Naive thymus-derived CD4-positive, alpha-beta T cell (primary cell): Measurements from ENCODE around the gene DNAH2. TPM values are rescaled to one million over a fixed set of nuclear protein-coding genes. Genes with fewer than 3 reads are reported as not detected.
A peak's percentile ranks its signal among the peaks of the same experiment; 100 is the strongest.

Source experiments
- ATAC-seq: fragments of 150-1000 bp; cut with Tn5 transposase; 2 replicates; pipeline ENCODE4 v1.10.0; 2021; ENCODE audit warnings: mild to moderate bottlenecking, moderate library complexity
- CTCF ChIA-PET: fragments of 350-600 bp; sonication (Branson Sonifier 250); formaldehyde crosslinking; loops from one replicate; lab custom pipeline; 2021; ENCODE audit warnings: antibody characterized with exemption; lab: Charles Lee
- POLR2A ChIA-PET: fragments of 350-600 bp; sonication (Branson Sonifier 250); formaldehyde crosslinking; loops from one replicate; lab custom pipeline; 2021; ENCODE audit warnings: antibody characterized with exemption, inconsistent platforms; lab: Charles Lee
- DNase-seq, 9 donors: peaks; one replicate each; pipeline versions ENCODE4 v3.0.0 to v3.0.0-alpha.2; 2020 to 2022; ENCODE audit warnings: mixed read lengths in 1 of 9
- H3K27ac ChIP-seq: one replicate; pipeline ENCODE4 v1.7.0; 2013; ENCODE audit warnings: mild to moderate bottlenecking, low read depth, low read length, moderate library complexity
- H3K27me3 ChIP-seq, 2 donors: one replicate each; pipeline ENCODE4 v1.7.0; 2013; ENCODE audit warnings: low read length in 2 of 2, mild to moderate bottlenecking in 2 of 2, moderate library complexity in 2 of 2; ENCODE audit not compliant: control insufficient read depth in 2 of 2, insufficient read depth in 2 of 2
- H3K36me3 ChIP-seq, 3 experiments: 1 replicate in 2 of 3; 2 replicates in 1 of 3; pipeline ENCODE4 v1.7.0; 2013; ENCODE audit warnings: low read length in 3 of 3, mild to moderate bottlenecking in 3 of 3, moderate library complexity in 1 of 3; ENCODE audit not compliant: insufficient read depth in 3 of 3, control insufficient read depth in 2 of 3
- H3K4me1 ChIP-seq, 2 donors: one replicate each; pipeline ENCODE4 v1.7.0; 2013; ENCODE audit warnings: low read length in 2 of 2, mild to moderate bottlenecking in 2 of 2, moderate library complexity in 1 of 2; ENCODE audit not compliant: control insufficient read depth in 2 of 2, insufficient read depth in 2 of 2
- H3K4me3 ChIP-seq: 2 replicates; pipeline ENCODE4 v1.7.0; 2013; ENCODE audit warnings: mild to moderate bottlenecking, low read length
- H3K9me3 ChIP-seq, 3 experiments: 1 replicate in 2 of 3; 2 replicates in 1 of 3; pipeline ENCODE4 v1.7.0; 2013; ENCODE audit warnings: low read length in 3 of 3; ENCODE audit not compliant: control insufficient read depth in 2 of 3
- H3K27ac Mint-ChIP-seq, 9 donors: one replicate each; pipeline ENCODE4 v1.8.0; 2020 to 2022; ENCODE audit warnings: mixed read lengths in 9 of 9, mild to moderate bottlenecking in 8 of 9, moderate library complexity in 5 of 9, inconsistent platforms in 2 of 9
- H3K27me3 Mint-ChIP-seq, 5 donors: one replicate each; pipeline ENCODE4 v1.8.0; 2021 to 2022; ENCODE audit warnings: mixed read lengths in 5 of 5, mild to moderate bottlenecking in 1 of 5
- H3K36me3 Mint-ChIP-seq, 5 donors: one replicate each; pipeline ENCODE4 v1.8.0; 2020 to 2022; ENCODE audit warnings: mixed read lengths in 5 of 5, mild to moderate bottlenecking in 3 of 5, inconsistent platforms in 1 of 5
- H3K4me1 Mint-ChIP-seq, 7 donors: one replicate each; pipeline ENCODE4 v1.8.0; 2020 to 2022; ENCODE audit warnings: mixed read lengths in 7 of 7, mild to moderate bottlenecking in 3 of 7, inconsistent platforms in 1 of 7
- H3K4me3 Mint-ChIP-seq, 10 donors: one replicate each; pipeline ENCODE4 v1.8.0; 2020 to 2022; ENCODE audit warnings: mild to moderate bottlenecking in 10 of 10, mixed read lengths in 10 of 10, moderate library complexity in 6 of 10, inconsistent platforms in 2 of 10
- H3K9me3 Mint-ChIP-seq, 11 donors: one replicate each; pipeline ENCODE4 v1.8.0; 2020 to 2022; ENCODE audit warnings: mixed read lengths in 11 of 11, mild to moderate bottlenecking in 4 of 11, inconsistent platforms in 1 of 11, moderate library complexity in 1 of 11
- intact Hi-C, 2 donors: fragments of 100-400 bp; cut with micrococcal nuclease; formaldehyde crosslinking; loops; one replicate each; pipeline ENCODE4 v1.15.1; 2023
- polyA plus RNA-seq, 2 donors: library from polyadenylated mRNA; unstranded; fragments of 300-500 nt; fragmentation: Illumina TruSeq; gene quantifications; one replicate each; pipeline ENCODE4 v1.2.3, GENCODE V29; 2021
- total RNA-seq, 6 experiments: library from RNA in 5 of 6; stranded (reverse) in 5 of 6; gene quantifications; 1 replicate in 5 of 6; 2 replicates in 1 of 6; pipeline ENCODE4 v1.2.3 and lab custom pipeline; 2021 to 2026

DNAH2 gene
- total and polyA plus RNA-seq, 7 experiments from 2014 or later: 0.03 TPM; not detected in 6

- peaks cover 0 to 20% (median 0%) of the 10 kb centered on the region in 5 donors for H3K36me3 Mint-ChIP-seq
- ATAC-seq (no peak), DNase-seq (no peak)
- H3K9me3 Mint-ChIP-seq: no peaks in the 10 kb centered on the region
- peaks cover 30 to 47% (median 38%) of the 10 kb centered on the region in 7 donors for H3K4me1 Mint-ChIP-seq
- no peak overlapping the region for H3K27ac Mint-ChIP-seq
- intact Hi-C loops: loop anchor here (5.0 kb wide), 2 partner anchors 177 to 192 kb away; no protein-coding TSS in a partner anchor
- no peaks in the 10 kb centered on the region for H3K36me3 ChIP-seq
- no peaks in the 10 kb centered on the region for H3K27me3 ChIP-seq
- H3K27ac ChIP-seq: no peak overlapping the region
- CTCF ChIA-PET: interaction anchor here (0.5 to 9.1 kb wide), 7 partner anchors 30 to 192 kb away, joined by 3 to 133 read pairs (median 5); no protein-coding TSS in a partner anchor
- peaks cover 16 to 23% of the 10 kb centered on the region in 2 donors for H3K4me1 ChIP-seq
- POLR2A ChIA-PET: interaction anchor here (0.6 to 1.9 kb wide), 7 partner anchors 12 to 125 kb away, joined by 3 to 5 read pairs (median 3); no protein-coding TSS in a partner anchor
- H3K4me3 Mint-ChIP-seq: no peak overlapping the region
- H3K9me3 ChIP-seq: no peaks in the 10 kb centered on the region
- H3K4me3 ChIP-seq: no peak overlapping the region
- no peaks in the 10 kb centered on the region for H3K27me3 Mint-ChIP-seq
These were observed 147.6 kb downstream of the DNAH2 start for GRCh38 chr17:7864995-7865650.

GRCh38 chr17:7867881-7868329 lies 150.4 kb downstream of the DNAH2 start:
- peak overlapping the region; percentile 2 for H3K4me3 ChIP-seq

GRCh38 chr17:7873051-7873450 lies 155.5 kb downstream of the DNAH2 start:
- no peak overlapping the region for H3K4me3 ChIP-seq
- intact Hi-C loops: no loop called here
- ATAC-seq (no peak), DNase-seq (no peak)
- CTCF ChIA-PET: interaction anchor here (1.6 kb wide), 1 partner anchor 10 kb away, joined by 6 read pairs; no protein-coding TSS in a partner anchor
- H3K9me3 Mint-ChIP-seq: no peaks in the 10 kb centered on the region
- H3K4me1 Mint-ChIP-seq: peaks cover 16 to 62% (median 47%) of the 10 kb centered on the region in 7 donors
- peaks cover 0 to 10% (median 0%) of the 10 kb centered on the region in 3 experiments for H3K36me3 ChIP-seq
- no peak overlapping the region for H3K27ac ChIP-seq
- H3K4me3 Mint-ChIP-seq: no peak overlapping the region
- H3K27me3 ChIP-seq: no peaks in the 10 kb centered on the region
- H3K36me3 Mint-ChIP-seq: peaks cover 11 to 35% (median 23%) of the 10 kb centered on the region in 5 donors
- H3K9me3 ChIP-seq: no peaks in the 10 kb centered on the region
- peaks cover 9 to 12% of the 10 kb centered on the region in 2 donors for H3K4me1 ChIP-seq
- peak overlapping the region in 2 of 9 donors; percentile 12 to 13 for H3K27ac Mint-ChIP-seq
- POLR2A ChIA-PET: interaction anchor here (0.6 to 1.6 kb wide), 3 partner anchors 14 to 28 kb away, joined by 3 read pairs; partner anchors contain the start of gene NAA38
- no peaks in the 10 kb centered on the region for H3K27me3 Mint-ChIP-seq

More at GRCh38 chr17:7867881-7868329, 150.4 kb downstream of the DNAH2 start:
- Mint-ChIP-seq H3K4me3 (peak overlapping the region; percentile 46 to 83 (median 70)), H3K4me1 (peaks cover 23 to 46% (median 43%) of the 10 kb centered on the region in 7 donors), H3K27ac (peak overlapping the region; percentile 53 to 92 (median 87)), H3K36me3 (peaks cover 3 to 20% (median 12%) of the 10 kb centered on the region in 5 donors), H3K27me3 (no peaks in the 10 kb centered on the region), H3K9me3 (no peaks in the 10 kb centered on the region)
- ATAC-seq: peak; percentile 79
- no peak for DNase-seq
- intact Hi-C loops: no loop called here
- Histone ChIP-seq H3K36me3 (no peaks in the 10 kb centered on the region), H3K27me3 (no peaks in the 10 kb centered on the region), H3K4me1 (peaks cover 16 to 20% of the 10 kb centered on the region in 2 donors), H3K27ac (peak overlapping the region; percentile 49), H3K9me3 (no peaks in the 10 kb centered on the region)
- CTCF ChIA-PET: interaction anchor here (1.0 to 3.1 kb wide), 3 partner anchors 33 to 122 kb away, joined by 4 to 19 read pairs (median 4); no protein-coding TSS in a partner anchor
- POLR2A ChIA-PET: interaction anchor here (0.8 to 2.8 kb wide), 5 partner anchors 9 to 48 kb away, joined by 3 to 12 read pairs (median 10); partner anchors contain the start of gene RNF227

- ChIA-PET POLR2A (interaction anchor here (0.6 to 1.5 kb wide), 4 partner anchors 9 to 375 kb away, joined by 3 to 10 read pairs (median 6); no protein-coding TSS in a partner anchor), CTCF (interaction anchor here (1.3 kb wide), 1 partner anchor 114 kb away, joined by 4 read pairs; no protein-coding TSS in a partner anchor)
- Histone ChIP-seq H3K36me3 (peaks cover 0 to 10% (median 4%) of the 10 kb centered on the region in 3 experiments), H3K4me3 (no peak overlapping the region), H3K9me3 (no peaks in the 10 kb centered on the region), H3K4me1 (peaks cover 0 to 5% of the 10 kb centered on the region in 2 donors), H3K27me3 (no peaks in the 10 kb centered on the region), H3K27ac (no peak overlapping the region)
- Mint-ChIP-seq H3K4me1 (peaks cover 4 to 46% (median 35%) of the 10 kb centered on the region in 7 donors), H3K27me3 (no peaks in the 10 kb centered on the region), H3K4me3 (no peak overlapping the region), H3K9me3 (no peaks in the 10 kb centered on the region), H3K36me3 (peaks cover 10 to 35% (median 23%) of the 10 kb centered on the region in 5 donors), H3K27ac (peak overlapping the region in 3 of 9 donors; percentile 3 to 40 (median 9))
- intact Hi-C loops: no loop called here
- DNase-seq (no peak), ATAC-seq (peak; percentile 42)
These were observed 158.3 kb downstream of the DNAH2 start for GRCh38 chr17:7875804-7876370.

- Mint-ChIP-seq H3K4me1 (peaks cover 4 to 31% (median 23%) of the 10 kb centered on the region in 7 donors), H3K9me3 (no peaks in the 10 kb centered on the region), H3K36me3 (peaks cover 9 to 18% (median 16%) of the 10 kb centered on the region in 5 donors), H3K4me3 (no peak overlapping the region), H3K27me3 (no peaks in the 10 kb centered on the region), H3K27ac (no peak overlapping the region)
- no peaks in the 10 kb centered on the region for H3K27me3 ChIP-seq
- intact Hi-C loops: no loop called here
- H3K27ac ChIP-seq: no peak overlapping the region
- peaks cover 0 to 10% (median 4%) of the 10 kb centered on the region in 3 experiments for H3K36me3 ChIP-seq
- ATAC-seq (no peak), DNase-seq (no peak)
- H3K4me3 ChIP-seq: no peak overlapping the region
- POLR2A ChIA-PET: interaction anchor here (0.7 kb wide), 1 partner anchor 28 kb away, joined by 8 read pairs; no protein-coding TSS in a partner anchor
- peaks cover 0 to 27% of the 10 kb centered on the region in 2 donors for H3K4me1 ChIP-seq
- no peaks in the 10 kb centered on the region for H3K9me3 ChIP-seq
- CTCF ChIA-PET: interaction anchor here (0.7 to 1.4 kb wide), 4 partner anchors 14 to 112 kb away, joined by 3 to 5 read pairs (median 4); partner anchors contain the start of gene NAA38
These were observed 160.7 kb downstream of the DNAH2 start for GRCh38 chr17:7878234-7878633.
